Stimulated activated CD8-positive, alpha-beta memory T cell treated with anti-CD3 and anti-CD28 coated beads, Interleukin-7, amount 100 ng/mL, for 48 hours (primary cell): ENCODE results near the gene NDOR1.
A peak's percentile ranks its signal among the peaks of the same experiment; 100 is the strongest.
"Not testable (repeated sequence)": the region's sequence is repeated elsewhere in the genome, so short reads cannot be mapped to it uniquely, and the experiment has no call there.

Source experiments
- DNase-seq, 2 donors: peaks; one replicate each; pipeline ENCODE4 v3.0.0-alpha.2; 2020; ENCODE audit warnings: low read depth in 1 of 2; ENCODE audit errors: extremely low read depth in 1 of 2

The NDOR1 gene

GRCh38 chr9:137241490-137242268 is 36.2 kb downstream of the NDOR1 start:
- DNase-seq = peak; percentile 37 to 49

DNA sequence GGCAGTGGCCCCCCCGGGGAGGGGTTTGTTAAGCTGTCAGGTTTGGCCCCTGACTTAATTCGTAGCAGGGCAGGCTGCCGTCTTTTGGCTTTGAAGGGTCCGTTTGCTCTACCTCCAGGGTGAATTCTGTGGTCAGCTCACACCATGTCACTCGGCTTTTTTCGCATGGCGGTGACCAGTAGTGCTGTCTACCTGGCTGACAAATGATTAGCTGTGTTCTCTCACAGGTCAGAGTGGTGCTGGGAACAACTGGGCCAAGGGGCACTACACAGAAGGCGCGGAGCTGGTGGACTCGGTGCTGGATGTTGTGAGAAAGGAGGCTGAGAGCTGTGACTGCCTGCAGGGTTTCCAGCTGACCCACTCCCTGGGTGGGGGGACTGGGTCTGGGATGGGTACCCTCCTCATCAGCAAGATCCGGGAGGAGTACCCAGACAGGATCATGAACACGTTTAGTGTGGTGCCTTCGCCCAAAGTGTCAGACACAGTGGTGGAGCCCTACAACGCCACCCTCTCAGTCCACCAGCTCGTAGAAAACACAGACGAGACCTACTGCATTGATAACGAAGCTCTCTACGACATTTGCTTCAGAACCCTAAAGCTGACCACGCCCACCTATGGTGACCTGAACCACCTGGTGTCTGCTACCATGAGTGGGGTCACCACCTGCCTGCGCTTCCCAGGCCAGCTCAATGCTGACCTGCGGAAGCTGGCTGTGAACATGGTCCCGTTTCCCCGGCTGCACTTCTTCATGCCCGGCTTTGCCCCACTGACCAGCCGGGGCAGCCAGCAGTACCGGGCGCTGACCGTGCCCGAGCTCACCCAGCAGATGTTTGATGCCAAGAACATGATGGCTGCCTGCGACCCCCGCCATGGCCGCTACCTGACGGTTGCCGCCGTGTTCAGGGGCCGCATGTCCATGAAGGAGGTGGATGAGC is 37.0 kb downstream of the NDOR1 start:
- no peak for DNase-seq

- DNase-seq = not testable (repeated sequence)
Observed at GRCh38 chr9:137243266-137243625, 37.7 kb downstream of the NDOR1 start.

DNA sequence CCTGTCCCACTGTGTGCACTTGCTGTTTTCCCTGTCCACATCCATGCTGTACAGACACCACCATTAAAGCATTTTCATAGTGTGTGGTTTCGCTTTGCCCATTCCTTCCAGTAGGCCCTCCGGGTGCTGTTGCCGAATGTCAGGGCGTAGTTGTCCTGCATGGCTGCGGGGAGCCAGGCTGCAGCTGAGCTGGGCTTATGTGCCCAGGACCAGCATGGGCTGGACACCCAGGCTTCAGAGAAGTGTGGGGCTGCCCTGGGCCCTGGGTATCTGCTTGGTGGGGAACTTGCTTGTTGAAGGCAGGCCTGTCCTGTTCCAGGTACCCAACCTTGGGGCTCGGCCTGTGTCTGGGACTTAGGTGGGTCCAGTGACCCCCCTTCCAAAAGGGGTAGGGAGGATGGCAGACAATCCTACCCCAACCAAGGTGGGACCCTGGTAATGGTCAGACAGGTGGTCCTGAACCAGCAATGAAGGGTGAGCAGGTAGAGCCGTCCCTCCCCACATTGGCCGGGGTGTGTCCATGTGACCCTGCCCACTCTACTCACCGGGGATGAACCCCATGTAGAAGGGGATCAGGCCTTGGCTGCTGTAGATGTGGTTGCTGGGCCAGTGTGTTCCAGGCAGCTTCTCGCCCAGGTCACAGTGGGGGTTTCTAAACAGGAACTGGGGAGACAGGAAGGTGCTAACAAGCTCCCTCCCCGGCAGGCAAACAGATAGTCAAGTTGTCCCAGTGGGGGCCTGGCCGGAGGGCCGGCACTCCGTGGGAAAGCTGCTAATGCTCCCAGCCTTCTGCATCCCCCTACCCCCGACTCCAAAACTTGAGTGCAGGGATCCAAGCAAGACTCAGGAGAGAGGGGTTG is 38.4 kb downstream of the NDOR1 start:
- DNase-seq = no peak

DNA sequence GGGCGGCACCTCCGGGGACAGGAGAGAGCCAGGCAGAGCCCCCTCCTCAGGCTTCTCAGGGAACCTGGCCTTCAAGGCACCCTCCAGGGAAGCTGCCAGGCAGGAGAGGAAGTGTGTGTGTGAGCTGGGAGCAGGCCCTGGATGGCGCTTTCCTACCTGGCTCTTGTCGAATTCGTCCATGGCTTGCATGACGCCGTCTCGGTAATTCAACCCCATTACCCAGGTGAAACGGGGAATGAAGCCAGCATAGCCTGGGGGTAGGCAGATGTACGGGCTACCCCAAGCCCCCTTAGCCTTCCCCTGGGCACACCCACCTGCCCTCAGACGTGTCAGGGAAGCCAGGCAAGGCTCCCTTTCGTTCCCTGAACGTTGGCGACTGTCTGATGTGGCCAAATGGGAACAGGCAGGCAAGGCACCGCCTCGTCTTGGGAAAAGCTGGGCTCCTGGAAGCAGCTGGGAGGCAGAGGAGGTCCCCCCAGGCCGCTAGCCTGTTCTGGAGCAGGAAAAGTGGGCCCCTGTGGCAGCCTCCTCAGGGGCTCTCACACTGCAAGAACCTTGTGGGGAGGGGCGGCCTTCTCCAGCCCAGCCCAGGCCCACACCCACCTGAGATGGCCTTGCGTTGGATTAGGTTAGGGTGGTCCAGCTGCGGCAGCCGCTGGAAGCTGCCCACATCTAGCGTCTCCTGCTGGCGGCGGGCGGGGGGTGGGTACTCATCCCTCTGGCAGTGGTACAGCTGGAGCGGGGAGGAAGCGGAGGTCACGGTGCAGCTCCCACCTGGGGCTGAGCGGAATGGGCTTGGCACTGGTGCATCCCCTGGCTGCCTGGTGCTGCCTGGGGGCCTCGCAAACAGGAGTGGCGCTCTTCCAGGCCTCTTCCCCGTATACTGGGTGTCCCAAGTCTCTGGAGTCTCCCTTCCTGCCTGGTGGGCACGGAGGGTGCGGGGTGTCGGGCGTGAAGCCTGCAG is 39.3 kb downstream of the NDOR1 start:
- no peak for DNase-seq

DNA sequence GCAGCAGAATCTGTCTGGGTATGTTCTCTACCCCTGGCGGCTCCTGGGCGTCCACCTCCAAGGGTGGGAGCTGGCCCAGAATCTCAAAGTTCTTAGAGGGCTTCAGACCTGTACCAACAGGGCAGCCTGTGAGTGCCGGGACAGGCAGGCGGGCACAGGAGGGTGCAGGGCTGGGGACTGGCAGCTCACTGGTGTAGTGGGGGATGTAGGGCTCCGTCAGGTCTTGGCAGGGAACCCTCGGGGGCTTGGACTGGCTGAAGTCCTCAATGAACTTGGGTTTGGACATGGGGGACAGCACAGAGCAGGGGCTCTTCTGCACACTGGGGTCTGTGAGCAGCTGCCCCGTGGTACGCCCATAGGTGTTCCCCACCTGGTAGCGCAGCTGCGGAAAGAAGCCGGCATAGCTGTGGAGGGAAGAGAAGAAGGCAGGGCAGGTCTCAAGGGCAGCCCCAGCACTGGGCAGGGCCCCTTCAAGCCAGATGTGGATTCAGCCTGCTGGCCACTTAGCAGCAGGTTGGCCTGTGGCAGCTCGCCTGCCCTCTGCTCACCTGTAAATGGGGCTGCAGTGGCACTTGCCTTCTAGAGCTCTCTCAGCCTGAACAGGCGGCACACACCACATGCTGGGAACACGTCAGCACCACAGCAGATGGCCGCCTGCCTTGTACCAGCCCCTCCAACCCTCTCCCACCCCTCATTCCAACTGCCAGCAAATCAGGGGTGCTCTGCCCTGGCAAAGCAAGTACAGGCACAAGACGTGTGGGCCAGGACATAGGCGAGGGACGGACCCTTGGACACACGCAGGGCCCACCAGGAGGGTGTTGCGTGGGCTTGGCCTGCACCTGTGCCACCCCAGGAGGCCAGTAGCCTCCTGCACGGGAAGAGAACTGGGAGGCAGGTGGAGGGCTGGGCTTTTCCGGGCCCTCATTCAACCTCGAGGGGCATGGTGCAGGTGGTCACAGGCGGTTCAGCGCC is 40.2 kb downstream of the NDOR1 start:
- no peak for DNase-seq

DNA sequence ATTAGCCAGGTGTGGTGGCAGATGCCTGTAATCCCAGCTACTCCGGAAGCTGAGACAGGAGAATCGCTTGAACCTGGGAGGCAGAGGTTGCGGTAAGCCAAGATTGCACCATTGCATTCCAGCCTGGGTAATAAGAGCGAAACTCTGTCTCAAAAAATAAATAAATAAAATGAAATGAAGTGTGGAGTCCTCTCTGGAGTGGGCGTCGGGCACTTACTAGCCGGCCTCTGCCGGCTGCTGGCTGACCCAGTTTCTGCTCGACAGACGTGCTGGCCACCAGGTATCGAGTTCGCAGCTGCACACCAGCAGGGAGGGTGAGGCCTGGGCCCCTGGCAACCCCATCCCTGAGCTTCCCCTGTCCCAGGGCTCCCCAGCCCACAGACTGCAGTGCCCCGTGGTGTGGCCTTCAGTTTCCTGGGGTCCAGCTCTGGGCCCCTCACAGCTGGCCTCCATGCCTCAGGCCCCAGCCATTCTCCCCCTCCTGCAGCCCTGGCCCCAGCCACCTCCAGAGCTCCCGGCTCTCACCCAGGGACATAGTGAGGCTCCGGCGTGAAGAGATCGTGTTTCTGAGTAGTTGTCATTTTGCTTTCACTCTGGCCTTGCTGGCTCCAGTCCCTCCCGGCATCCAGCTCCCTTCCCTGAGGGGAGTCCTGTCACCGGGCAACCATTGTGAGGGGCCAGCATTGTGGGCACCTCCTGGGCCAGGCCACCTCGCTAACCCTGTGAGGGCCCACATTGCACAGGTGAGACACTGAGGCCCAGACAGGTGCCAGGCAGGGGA is 41.8 kb downstream of the NDOR1 start:
- DNase-seq = no peak

DNA sequence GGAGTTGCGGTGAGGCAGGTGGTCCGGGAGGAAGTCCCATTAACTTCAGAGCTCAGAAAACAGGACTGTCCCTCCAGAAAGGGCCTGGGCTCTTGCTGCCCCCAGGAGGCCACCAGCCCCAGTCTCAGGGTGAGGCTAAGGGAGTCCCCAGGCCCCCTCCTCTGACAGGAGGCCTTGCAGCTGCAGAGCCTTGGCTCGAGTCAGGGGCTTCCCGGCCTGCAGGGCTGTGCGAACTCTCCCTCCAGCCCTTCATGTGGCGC is 42.3 kb downstream of the NDOR1 start:
- DNase-seq = no peak

DNA sequence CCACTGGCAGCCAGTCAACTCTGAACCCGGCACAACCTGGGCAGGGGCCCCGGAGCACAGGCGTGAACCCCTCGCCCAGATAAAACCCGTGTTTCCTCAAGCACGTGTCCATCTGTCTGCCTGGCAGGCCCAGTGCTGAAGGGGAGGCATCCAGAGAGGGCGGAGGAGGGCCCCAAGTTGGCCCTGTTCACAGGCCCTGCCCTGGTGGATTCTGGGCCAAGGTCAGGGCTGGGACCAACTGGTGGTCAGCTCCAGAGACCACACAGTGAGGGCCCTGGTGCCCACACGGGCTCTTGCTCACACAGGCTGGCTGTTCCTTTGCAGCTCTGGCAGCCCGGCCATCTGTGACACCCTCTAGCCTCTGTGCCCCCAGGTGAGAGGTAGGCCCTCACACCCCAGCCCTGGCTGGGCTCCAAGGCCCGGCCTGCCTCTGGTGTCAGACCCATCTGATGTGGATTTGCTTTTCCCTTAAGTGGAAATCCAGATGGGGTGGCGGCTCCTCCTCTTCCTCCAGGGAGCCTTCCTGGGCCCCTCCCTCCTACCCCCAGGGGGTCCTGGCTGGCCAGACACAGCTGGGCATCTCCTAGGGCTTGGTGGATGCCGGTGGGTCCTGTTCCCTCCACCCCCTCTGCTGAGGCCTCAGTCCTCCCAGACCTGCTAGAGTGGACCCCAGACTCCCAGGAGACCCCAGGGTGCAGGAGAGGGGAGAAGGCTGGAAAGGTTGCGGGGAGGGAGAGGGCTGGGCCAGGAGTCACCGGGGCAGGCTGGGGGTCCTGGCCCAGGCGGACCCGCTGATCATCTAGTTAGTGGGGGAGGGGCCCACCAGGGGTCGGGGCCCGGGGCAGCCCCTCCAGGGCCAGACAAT is 45.1 kb downstream of the NDOR1 start:
- DNase-seq = no peak

DNA sequence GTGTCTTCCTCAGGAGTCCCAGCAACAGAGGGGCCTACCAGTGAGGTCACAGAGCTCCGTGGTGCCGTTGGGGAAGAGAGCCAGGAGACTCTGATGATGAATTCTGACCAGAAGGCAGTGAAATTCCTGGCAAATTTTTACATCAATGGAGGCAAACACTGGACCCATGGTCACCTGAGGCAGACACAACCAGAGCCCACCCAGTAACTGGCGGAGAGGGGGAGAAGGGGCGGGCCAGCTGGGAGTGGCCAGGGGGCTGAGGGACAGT is 45.6 kb downstream of the NDOR1 start, which contains the start of gene STPG3:
Gene STPG3, plus strand, starts transcription at position 93 of the 268 bp plus-strand sequence. Its CDS starts 1 bp downstream, at position 94.
- no peak for DNase-seq

DNA sequence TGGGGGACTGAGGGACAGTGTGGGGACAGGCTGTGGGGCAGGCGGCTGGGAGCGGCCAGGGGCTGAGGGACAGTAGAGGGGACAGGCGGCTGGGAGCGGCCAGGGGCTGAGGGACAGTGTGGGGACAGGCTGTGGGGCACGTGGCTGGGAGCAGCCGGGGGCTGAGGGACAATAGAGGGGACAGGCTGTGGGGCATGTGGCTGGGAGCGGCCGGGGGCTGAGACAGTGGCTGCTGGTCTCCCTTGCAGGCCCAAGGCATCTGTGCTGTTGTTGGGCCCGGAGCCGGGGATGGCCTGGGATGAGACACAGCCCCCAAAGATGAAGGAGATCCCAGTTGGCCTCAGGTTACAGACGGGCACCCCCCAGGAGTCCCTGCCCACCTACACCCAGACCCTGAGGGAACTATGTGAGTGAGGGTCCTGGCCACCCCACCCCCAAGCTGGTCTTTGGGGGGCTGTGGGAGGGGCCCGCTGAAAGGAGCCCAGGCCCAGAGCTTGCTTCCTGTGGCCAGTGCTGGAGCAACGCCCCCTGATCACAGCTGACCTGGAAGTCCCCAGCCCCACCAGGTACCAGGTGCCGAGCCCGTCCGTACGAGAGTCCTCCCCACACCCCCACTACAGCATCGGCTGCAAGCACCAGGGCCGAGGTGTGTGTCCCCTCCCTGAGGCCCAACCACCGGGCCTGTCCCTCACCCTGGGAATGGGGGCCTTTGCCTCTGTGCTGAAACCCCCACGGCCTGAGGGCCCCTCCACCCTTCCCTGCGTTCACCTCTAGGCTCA is 46.2 kb downstream of the NDOR1 start:
- DNase-seq = no peak

- DNase-seq = no peak
Observed at GRCh38 chr9:137252555-137253506, 47.3 kb downstream of the NDOR1 start.

GRCh38 chr9:137253717-137254623 is 48.5 kb downstream of the NDOR1 start:
- no peak for DNase-seq

- peak; percentile 88 to 95 for DNase-seq
Observed at GRCh38 chr9:137254624-137255447, 49.3 kb downstream of the NDOR1 start, which contains the start of gene NELFB. NELFB (plus strand) TSS chr9:137255327.
